AG09319 (cell line): ENCODE data around the gene CAB39L.

ENCODE experiments used
- DNase-seq: peaks from one replicate; pipeline ENCODE4 v3.0.0-alpha.2; 2010; ENCODE audit warnings: low read depth; ENCODE audit errors: extremely low read depth
- CTCF ChIP-seq: IDR thresholded peaks from 2 replicates; pipeline ENCODE4 v1.5.1; 2011; ENCODE audit warnings: low read depth, mild to moderate bottlenecking, inconsistent platforms, low read length, moderate library complexity

Gene CAB39L

GRCh38 chr13:49323344-49323743 is 120.5 kb downstream of the CAB39L start:
- no peak for TF ChIP-seq CTCF

GRCh38 chr13:49322702-49323101 is 121.2 kb downstream of the CAB39L start:
- TF ChIP-seq CTCF: no peak

More at GRCh38 chr13:49323344-49323743, 120.5 kb downstream of the CAB39L start:
- DNase-seq: no peak

GRCh38 chr13:49320975-49321374 is 122.9 kb downstream of the CAB39L start:
- no peak for TF ChIP-seq CTCF
- DNase-seq: no peak

More at GRCh38 chr13:49322702-49323101, 121.2 kb downstream of the CAB39L start:
- DNase-seq: no peak

GRCh38 chr13:49319951-49320350 is 123.9 kb downstream of the CAB39L start:
- TF ChIP-seq CTCF: no peak

GRCh38 chr13:49319551-49319950 is 124.3 kb downstream of the CAB39L start:
- DNase-seq: peak; percentile 83
- TF ChIP-seq CTCF: no peak

More at GRCh38 chr13:49319951-49320350, 123.9 kb downstream of the CAB39L start:
- DNase-seq: no peak

GRCh38 chr13:49315756-49316482 is 127.9 kb downstream of the CAB39L start:
- TF ChIP-seq CTCF: no peak
- no peak for DNase-seq

GRCh38 chr13:49315036-49315565 is 128.8 kb downstream of the CAB39L start:
- TF ChIP-seq CTCF: no peak
- no peak for DNase-seq
